Adrenal gland (tissue), 12 donors: ENCODE measurements around the gene MUSK. TPM values are rescaled to one million over a fixed set of nuclear protein-coding genes. Genes with fewer than 3 reads are reported as not detected.

Source experiments
- DNase-seq, 7 donors: peaks; one replicate each; pipeline ENCODE4 v3.0.0-alpha.2; 2019 to 2020
- H3K27ac ChIP-seq, 5 donors: fragments of 200-600 bp; sonication (generic) in 4 of 5; 1 replicate in 3 of 5; 2 replicates in 2 of 5; pipeline versions ENCODE4 v1.5.1 to v1.8.0; 2016 to 2020; ENCODE audit warnings: mild to moderate bottlenecking in 1 of 5
- H3K27me3 ChIP-seq: fragments of 200-600 bp; 2 replicates; pipeline ENCODE4 v1.8.0; 2021
- H3K36me3 ChIP-seq, 2 donors: fragments of 200-600 bp; replicated peaks in 1 of 2; 1 replicate in 1 of 2; 2 replicates in 1 of 2; pipeline versions ENCODE4 v1.5.1 to v1.8.0; 2018 to 2022
- H3K4me1 ChIP-seq, 2 donors: fragments of 200-600 bp; replicated peaks in 1 of 2; 1 replicate in 1 of 2; 2 replicates in 1 of 2; pipeline versions ENCODE4 v1.5.1 to v1.8.0; 2018 to 2021
- H3K4me3 ChIP-seq, 4 donors: fragments of 200-600 bp; sonication (generic) in 3 of 4; one replicate each; pipeline ENCODE4 v1.5.1; 2016 to 2018
- H3K9me3 ChIP-seq, 3 donors: fragments of 200-600 bp; sonication (generic) in 1 of 3; replicated peaks in 1 of 3; 1 replicate in 2 of 3; 2 replicates in 1 of 3; pipeline versions ENCODE4 v1.5.1 to v1.8.0; 2016 to 2021
- CTCF ChIP-seq, 6 experiments: fragments of 450-650 bp in 4 of 6; fragments of 200-600 bp in 2 of 6; sonication (generic) in 1 of 6; IDR thresholded peaks; 1 replicate in 5 of 6; 2 replicates in 1 of 6; pipeline versions ENCODE4 v1.5.1 to v1.8.0; 2016 to 2021; ENCODE audit warnings: antibody characterized with exemption in 6 of 6, mild to moderate bottlenecking in 2 of 6, moderate library complexity in 1 of 6
- POLR2A ChIP-seq, 2 donors: fragments of 450-650 bp; IDR thresholded peaks; one replicate each; pipeline ENCODE4 v1.6.1; 2017; ENCODE audit warnings: antibody characterized with exemption in 2 of 2, mild to moderate bottlenecking in 2 of 2, moderate library complexity in 1 of 2
- WGBS, 4 donors: extraction: QIAGEN DNeasy Blood & Tissue Kit in 2 of 4; methylation state at CpG; one replicate each; pipeline versions ENCODE4 v1.1.5 to v1.1.7; 2013 to 2017; 5-methylcytosine and 5-hydroxymethylcytosine counted together
- intact Hi-C, 2 donors: fragments of 100-400 bp; cut with DNase I; formaldehyde crosslinking; loops; one replicate each; pipeline versions ENCODE4 v1.14.1 to v1.15.0; 2022 to 2023
- polyA plus RNA-seq, 3 donors: library from polyadenylated mRNA; stranded (reverse); fragments of 200-250 nt in 2 of 3; fragments of 350-450 nt in 1 of 3; fragmentation: Illumina TruSeq in 1 of 3; extraction: RNeasy Lipid Tissue Mini Kit (QIAGEN cat#74804) in 1 of 3; gene quantifications; one replicate each; pipeline ENCODE4 v1.2.3, GENCODE V29; 2013 to 2014
- total RNA-seq, 9 donors: library from RNA; depleted of rRNA in 4 of 9; stranded (reverse); fragments of >200 nt in 4 of 9; fragments of 120-200 nt in 1 of 9; fragmentation: NEBNext Ultra II Directional in 1 of 9; extraction: Animal tissue kit (Norgen Biotek cat#: 25700) in 1 of 9; gene quantifications; one replicate each; pipeline versions ENCODE4 v1.1.0 to v1.2.4, GENCODE V29; 2013 to 2023
- donor health status: healthy with polysubstance abuse.
- donor health status: Bipolar disorder and iron deficiency.
- donor health status: DM: yes; HTN: yes; CAD: no.
- donor health status: DM: no; HTN: no; CAD: no.
- donor health status: DM: no; HTN: no; CAD: no.
- donor health status: DM: yes; HTN: yes; CAD: no.

Gene MUSK
- total and polyA plus RNA-seq, 12 donors, result 0.04 to 5.1 (median 0.15) TPM; not detected in 2

- 46 to 53% (median 47%) methylated on average over 4 of the region's 4 CpGs for WGBS, 4 donors
- no peaks in the 10 kb centered on the region for H3K27me3 ChIP-seq
- DNase-seq, result peak; percentile 16 to 57 (median 42)
- peaks cover 0 to 12% of the 10 kb centered on the region in 2 donors for H3K4me1 ChIP-seq
- H3K4me3 ChIP-seq, result no peak overlapping the region
- intact Hi-C loops, result no loop called here
- H3K9me3 ChIP-seq, result no peaks in the 10 kb centered on the region
- no peaks in the 10 kb centered on the region for H3K36me3 ChIP-seq
- TF ChIP-seq CTCF (IDR thresholded peaks at IDR 0.05), result no peak
- no peak for TF ChIP-seq POLR2A (IDR thresholded peaks at IDR 0.05)
- H3K27ac ChIP-seq, result peak overlapping the region in 2 of 5 donors; percentile 64 to 69
These were observed 76.3 kb downstream of the MUSK start for GRCh38 chr9:110744715-110745384.

- Histone ChIP-seq H3K27me3 (no peaks in the 10 kb centered on the region), H3K36me3 (no peaks in the 10 kb centered on the region), H3K9me3 (no peaks in the 10 kb centered on the region), H3K4me3 (no peak overlapping the region), H3K27ac (peak overlapping the region in 1 of 5 donors; percentile 36), H3K4me1 (peaks cover 0 to 12% of the 10 kb centered on the region in 2 donors)
- WGBS, 4 donors, result 30 to 52% (median 38%) methylated on average over 1 of the region's 1 CpG
- intact Hi-C loops, result no loop called here
- no peak for DNase-seq
- TF ChIP-seq CTCF (IDR thresholded peaks at IDR 0.05), result no peak
- TF ChIP-seq POLR2A (IDR thresholded peaks at IDR 0.05), result no peak
These were observed 77.1 kb downstream of the MUSK start for GRCh38 chr9:110745676-110746075.

GRCh38 chr9:110746211-110746930, 77.8 kb downstream of the MUSK start:
- 64 to 82% (median 77%) methylated on average over 4 of the region's 4 CpGs for WGBS, 4 donors

More at GRCh38 chr9:110746211-110746930, 77.8 kb downstream of the MUSK start:
- Histone ChIP-seq H3K4me3 (no peak overlapping the region), H3K27me3 (no peaks in the 10 kb centered on the region), H3K9me3 (no peaks in the 10 kb centered on the region), H3K4me1 (peaks cover 0 to 12% of the 10 kb centered on the region in 2 donors), H3K27ac (peak overlapping the region in 1 of 5 donors; percentile 36), H3K36me3 (no peaks in the 10 kb centered on the region)
- DNase-seq, result no peak
- intact Hi-C loops, result no loop called here
- TF ChIP-seq POLR2A (IDR thresholded peaks at IDR 0.05) (no peak), CTCF (IDR thresholded peaks at IDR 0.05) (no peak)
